A549 (cell line): Measurements from ENCODE around the gene FDX2. TPM values are rescaled to one million over a fixed set of nuclear protein-coding genes. Genes with fewer than 3 reads are reported as not detected.

ENCODE experiments used
- ATAC-seq, 2 experiments: fragments of 200-7000 bp in 1 of 2; fragments of >200 bp in 1 of 2; cut with Nextera tagmentation in 1 of 2; cut with Tn5 transposase in 1 of 2; 3 replicates each; pipeline versions ENCODE4 v1.8.0 to v1.9.1; 2018 to 2020; ENCODE audit warnings: mild to moderate bottlenecking in 1 of 2, moderate library complexity in 1 of 2
- CTCF ChIA-PET: fragments of 300-600 bp; sonication (Branson Sonifier 250); formaldehyde crosslinking; extraction: SDS; loops from one replicate; lab custom pipeline; 2021; ENCODE audit warnings: antibody characterized with exemption, inconsistent platforms; lab: Yijun Ruan, JAX
- POLR2A ChIA-PET: fragments of 350-600 bp; formaldehyde crosslinking; extraction: SDS; loops from one replicate; lab custom pipeline; 2021; ENCODE audit warnings: antibody characterized with exemption, inconsistent platforms; lab: Yijun Ruan, JAX
- DNase-seq, 2 experiments: peaks; one replicate each; pipeline versions ENCODE4 v3.0.0 to v3.0.0-alpha.2; 2011 to 2016; ENCODE audit warnings: low read depth in 1 of 2, low spot score in 1 of 2
- FAIRE-seq: peaks from 2 replicates; lab custom pipeline; 2011; peaks lifted over from hg19 to GRCh38; lab: Jason Lieb, UNC
- H3K27ac ChIP-seq, 2 experiments: fragments of >200 bp; sonication (Bioruptor Twin); formaldehyde crosslinking; 3 replicates each; pipeline ENCODE4 v1.5.1; 2016 to 2017
- H3K4me1 ChIP-seq: fragments of >200 bp; sonication (Bioruptor Twin); formaldehyde crosslinking; 3 replicates; pipeline ENCODE4 v1.6.1; 2016
- H3K4me2 ChIP-seq: fragments of >200 bp; sonication (Bioruptor Twin); formaldehyde crosslinking; 3 replicates; pipeline ENCODE4 v1.6.1; 2016
- H3K4me3 ChIP-seq: fragments of >200 bp; sonication (Bioruptor Twin); formaldehyde crosslinking; 3 replicates; pipeline ENCODE4 v1.5.1; 2016
- H3K9me3 ChIP-seq: fragments of >200 bp; sonication (Bioruptor Twin); formaldehyde crosslinking; 3 replicates; pipeline ENCODE4 v1.6.1; 2016
- BCL3 ChIP-seq: fragments of >200 bp; sonication (Bioruptor Twin); formaldehyde crosslinking; IDR thresholded peaks from 3 replicates; pipeline ENCODE4 v1.6.1; 2016
- CBX2 ChIP-seq: fragments of 200-600 bp; sonication (generic); IDR thresholded peaks from 2 replicates; pipeline ENCODE4 v1.6.1; 2016; ENCODE audit warnings: low read depth, mild to moderate bottlenecking, borderline replicate concordance
- EHMT2 ChIP-seq: fragments of 200-600 bp; sonication (generic); IDR thresholded peaks from 2 replicates; pipeline ENCODE4 v1.6.1; 2016; ENCODE audit warnings: antibody characterized with exemption, low read depth, mild to moderate bottlenecking, moderate library complexity
- FOSB ChIP-seq: fragments of 250-450 bp; sonication (Bioruptor Pico); IDR thresholded peaks from 2 replicates; pipeline ENCODE4 v1.5.0; 2020; ENCODE audit warnings: mild to moderate bottlenecking, moderate library complexity
- HDAC2 ChIP-seq: fragments of 200-600 bp; sonication (generic); IDR thresholded peaks from 2 replicates; pipeline ENCODE4 v1.6.1; 2016
- HEYL ChIP-seq: fragments of 250-450 bp; sonication (Bioruptor Pico); IDR thresholded peaks from 2 replicates; pipeline ENCODE4 v1.8.0; 2021; ENCODE audit warnings: mild to moderate bottlenecking, moderate library complexity
- HMGXB4 ChIP-seq: fragments of 250-450 bp; sonication (Bioruptor Pico); IDR thresholded peaks from 2 replicates; pipeline ENCODE4 v1.5.0; 2021; ENCODE audit warnings: mild to moderate bottlenecking, moderate library complexity, borderline replicate concordance
- NR3C1 ChIP-seq: fragments of >200 bp; sonication (Bioruptor Twin); formaldehyde crosslinking; IDR thresholded peaks from 3 replicates; pipeline ENCODE4 v1.6.1; 2017
- PBX3 ChIP-seq: IDR thresholded peaks from 2 replicates; pipeline ENCODE4 v1.6.1; 2012
- RARB ChIP-seq: fragments of 250-450 bp; sonication (Bioruptor Pico); IDR thresholded peaks from 2 replicates; pipeline ENCODE4 v1.8.0; 2021; ENCODE audit warnings: mild to moderate bottlenecking, moderate library complexity
- RCOR1 ChIP-seq: fragments of 150-350 bp; IDR thresholded peaks from 2 replicates; pipeline ENCODE4 v1.6.1; 2014; ENCODE audit warnings: antibody characterized with exemption, low read length, low read depth
- REST ChIP-seq: fragments of 200-600 bp; sonication (generic); IDR thresholded peaks from 2 replicates; pipeline ENCODE4 v1.6.1; 2016; ENCODE audit warnings: antibody characterized with exemption, mild to moderate bottlenecking, moderate library complexity
- RFX5 ChIP-seq: fragments of 450-650 bp; IDR thresholded peaks from 2 replicates; pipeline ENCODE4 v1.7.1; 2014; ENCODE audit warnings: antibody characterized with exemption, mild to moderate bottlenecking, moderate library complexity
- RNF2 ChIP-seq: fragments of 200-600 bp; sonication (generic); IDR thresholded peaks from 2 replicates; pipeline ENCODE4 v1.6.1; 2016; ENCODE audit warnings: low read depth, mild to moderate bottlenecking, antibody characterized with exemption, moderate library complexity, borderline replicate concordance
- SMC3 ChIP-seq: fragments of >200 bp; sonication (Bioruptor Twin); formaldehyde crosslinking; IDR thresholded peaks from 3 replicates; pipeline ENCODE4 v1.6.1; 2018; ENCODE audit warnings: inconsistent platforms
- SREBF2 ChIP-seq: fragments of 450-650 bp; IDR thresholded peaks from 2 replicates; pipeline ENCODE4 v1.6.1; 2014; ENCODE audit warnings: mild to moderate bottlenecking, moderate library complexity
- ZSCAN20 ChIP-seq: fragments of 250-450 bp; sonication (Bioruptor Pico); IDR thresholded peaks from 2 replicates; pipeline ENCODE4 v1.8.0; 2022; ENCODE audit warnings: mild to moderate bottlenecking, moderate library complexity
- WGBS: methylation state at CpG from one replicate; pipeline ENCODE4 v1.1.6; 2017; ENCODE audit errors: missing lambda C conversion rate; 5-methylcytosine and 5-hydroxymethylcytosine counted together
- polyA plus RNA-seq, 4 experiments: library from polyadenylated mRNA; depleted of rRNA in 3 of 4; stranded (reverse); fragments of >200 nt; fragmentation: RNase III in 1 of 4; extraction: RNeasy Plus Mini Kit Qiagen cat#74134 plus additional on column Dnase treatment in 1 of 4; gene quantifications; 2 replicates in 3 of 4; 3 replicates in 1 of 4; pipeline ENCODE4 v1.2.3, GENCODE V29; 2011 to 2017

FDX2 gene
- polyA plus RNA-seq, 2 of the 4 experiments (the other 2 are of a cell fraction): 9.9 to 23.5 TPM

GRCh38 chr19:10317045-10317856 is 1.4 kb upstream of the FDX2 start:
- ATAC-seq (no peak), FAIRE-seq (no peak), DNase-seq (no peak)
- Histone ChIP-seq H3K4me3 (no peak overlapping the region), H3K4me2 (no peak overlapping the region), H3K9me3 (no peaks in the 10 kb centered on the region)
- ChIA-PET CTCF (interaction anchor here (0.7 to 1.4 kb wide), 3 partner anchors 12 to 72 kb away, joined by 3 to 5 read pairs (median 4); no protein-coding TSS in a partner anchor), POLR2A (interaction anchor here (1.0 kb wide), 1 partner anchor 16 kb away, joined by 5 read pairs; no protein-coding TSS in a partner anchor)
- WGBS: 85% methylated on average over 26 of the region's 29 CpGs
- no peak for TF ChIP-seq REST
- TF ChIP-seq HDAC2: no peak
- TF ChIP-seq RARB (CRISPR knock-in tag): no peak
- TF ChIP-seq CBX2: no peak
- TF ChIP-seq ZSCAN20 (CRISPR knock-in tag): no peak
- no peak for TF ChIP-seq EHMT2
- no peak for TF ChIP-seq RFX5
- no peak for TF ChIP-seq HEYL (CRISPR knock-in tag)
- TF ChIP-seq NR3C1: no peak
- no peak for TF ChIP-seq RCOR1
- TF ChIP-seq BCL3: no peak
- TF ChIP-seq FOSB (CRISPR knock-in tag): no peak
- TF ChIP-seq HMGXB4 (CRISPR knock-in tag): no peak
- no peak for TF ChIP-seq PBX3
- TF ChIP-seq RNF2: no peak
- TF ChIP-seq SREBF2: no peak
- TF ChIP-seq SMC3: no peak
- TF ChIP-seq, all 56 proteins: peak for 0
- H3K4me1 ChIP-seq: peaks cover 12% of the 10 kb centered on the region
- H3K27ac ChIP-seq: no peak overlapping the region
